DMS53 (cell line): ENCODE results near the gene PRLH.

Experiments
- DNase-seq: peaks from one replicate; lab custom pipeline; 2025; lab: John Stamatoyannopoulos, UW

Gene PRLH, protein sequence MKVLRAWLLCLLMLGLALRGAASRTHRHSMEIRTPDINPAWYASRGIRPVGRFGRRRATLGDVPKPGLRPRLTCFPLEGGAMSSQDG

DNA sequence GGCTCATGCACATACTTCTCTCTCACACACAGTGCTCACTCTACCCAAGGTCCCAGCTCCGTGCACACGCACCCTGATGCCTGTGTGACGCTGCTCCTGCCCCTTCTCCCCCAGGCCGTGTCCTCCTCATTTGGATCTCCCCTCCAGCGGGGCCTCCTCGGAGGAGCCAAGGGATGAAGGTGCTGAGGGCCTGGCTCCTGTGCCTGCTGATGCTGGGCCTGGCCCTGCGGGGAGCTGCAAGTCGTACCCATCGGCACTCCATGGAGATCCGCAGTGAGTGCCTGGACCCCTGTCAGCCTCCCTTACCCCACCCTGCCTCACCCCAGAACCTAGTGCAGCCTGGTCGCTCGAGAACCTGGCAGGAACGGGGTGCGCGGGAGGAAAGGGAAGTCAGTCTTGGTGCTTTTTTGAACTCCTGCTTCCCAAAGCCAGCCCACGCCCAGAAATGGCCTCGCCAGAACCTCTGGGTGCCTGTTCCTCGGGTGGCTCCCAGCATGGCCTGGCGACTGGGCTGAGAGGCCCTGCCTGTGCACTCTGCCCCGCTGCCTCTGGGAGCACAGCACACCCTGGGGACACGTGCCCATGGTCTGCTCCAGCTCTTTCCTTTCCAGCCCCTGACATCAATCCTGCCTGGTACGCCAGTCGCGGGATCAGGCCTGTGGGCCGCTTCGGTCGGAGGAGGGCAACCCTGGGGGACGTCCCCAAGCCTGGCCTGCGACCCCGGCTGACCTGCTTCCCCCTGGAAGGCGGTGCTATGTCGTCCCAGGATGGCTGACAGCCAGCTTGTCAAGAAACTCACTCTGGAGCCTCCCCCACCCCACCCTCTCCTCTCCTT, at the start of gene PRLH:
PRLH (plus strand) TSS at position 174 of the 835 bp plus-strand sequence; CDS start at position 174, 0 bp downstream.
- no peak for DNase-seq

GRCh38 chr2:237517163-237517562, 49.2 kb upstream of the PRLH start:
- no peak for DNase-seq

- DNase-seq = no peak
Measured at GRCh38 chr2:237517990-237518389, 48.4 kb upstream of the PRLH start.

DNA sequence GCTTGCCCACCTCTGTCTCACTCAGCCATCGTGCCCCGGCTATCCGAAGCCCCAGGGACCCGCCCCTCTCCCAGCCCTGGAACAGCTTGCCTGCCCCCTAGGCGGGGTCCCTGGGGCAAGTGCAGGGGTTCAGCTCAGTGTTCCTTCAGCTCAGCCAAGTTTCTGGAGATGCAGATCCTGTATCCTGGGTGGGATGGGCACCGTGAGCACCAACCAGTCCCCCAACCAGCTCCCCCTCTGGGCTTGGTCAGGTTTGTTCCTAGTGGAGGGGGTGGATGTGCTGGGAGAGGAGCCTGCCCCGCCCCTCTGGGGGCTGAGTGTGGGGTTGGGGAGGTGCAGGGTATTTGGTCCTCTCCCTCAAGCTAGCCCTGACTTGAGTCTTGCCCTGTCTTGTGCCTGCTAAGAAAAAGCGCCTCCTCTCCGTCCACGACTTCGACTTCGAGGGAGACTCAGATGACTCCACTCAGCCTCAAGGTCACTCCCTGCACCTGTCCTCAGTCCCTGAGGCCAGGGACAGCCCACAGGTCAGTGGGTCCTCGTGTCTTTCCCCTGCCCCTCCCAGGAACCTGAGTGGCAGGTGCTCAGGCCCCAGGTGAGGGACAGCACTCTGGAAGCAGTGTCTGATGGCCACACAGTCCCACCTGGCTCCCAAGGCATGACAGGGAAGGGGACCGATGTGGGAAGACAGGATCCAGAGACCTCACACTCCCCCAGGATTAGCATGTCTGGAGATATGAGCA, 46.7 kb upstream of the PRLH start:
- DNase-seq = no peak

DNA sequence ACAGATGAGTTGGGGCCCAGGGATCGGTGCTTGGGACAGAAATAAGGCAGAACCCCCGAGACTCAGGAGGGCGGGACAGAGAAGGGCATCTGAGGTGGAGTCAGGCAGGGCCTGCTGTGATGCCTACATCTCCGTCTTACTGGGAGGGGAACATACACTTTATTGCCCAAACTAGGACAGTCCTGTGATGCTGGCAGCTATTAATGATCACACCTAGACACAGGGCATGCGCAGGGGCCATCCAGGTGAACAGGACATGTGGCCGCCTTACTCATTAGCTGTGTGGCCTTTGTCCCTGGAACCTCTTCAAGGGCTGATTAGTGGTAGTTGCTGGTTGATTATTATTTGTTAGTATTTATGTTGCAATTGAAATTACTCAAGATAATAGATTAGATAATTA, 46.1 kb upstream of the PRLH start:
- no peak for DNase-seq

DNA sequence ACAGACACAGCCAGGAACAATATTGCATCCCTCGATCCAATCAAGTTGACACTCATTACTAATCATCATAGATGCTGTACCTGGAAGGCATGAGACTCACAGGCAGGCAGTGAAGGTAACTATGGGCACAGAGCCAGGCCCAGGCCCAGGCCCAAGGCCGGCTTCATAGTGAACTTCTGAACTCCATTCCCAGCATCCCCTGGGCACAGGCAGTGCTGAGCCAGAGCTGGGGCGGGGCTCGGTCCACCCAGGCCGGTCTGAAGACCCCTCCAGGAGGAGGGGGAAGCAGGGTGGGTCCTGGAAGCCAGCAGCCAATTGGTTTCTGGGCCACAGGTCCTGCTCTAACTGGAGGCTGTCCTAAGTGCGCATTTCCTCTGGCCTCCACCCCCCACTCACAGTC, 41.7 kb upstream of the PRLH start:
- no peak for DNase-seq

GRCh38 chr2:237525559-237526157, 40.7 kb upstream of the PRLH start:
- DNase-seq = no peak

DNA sequence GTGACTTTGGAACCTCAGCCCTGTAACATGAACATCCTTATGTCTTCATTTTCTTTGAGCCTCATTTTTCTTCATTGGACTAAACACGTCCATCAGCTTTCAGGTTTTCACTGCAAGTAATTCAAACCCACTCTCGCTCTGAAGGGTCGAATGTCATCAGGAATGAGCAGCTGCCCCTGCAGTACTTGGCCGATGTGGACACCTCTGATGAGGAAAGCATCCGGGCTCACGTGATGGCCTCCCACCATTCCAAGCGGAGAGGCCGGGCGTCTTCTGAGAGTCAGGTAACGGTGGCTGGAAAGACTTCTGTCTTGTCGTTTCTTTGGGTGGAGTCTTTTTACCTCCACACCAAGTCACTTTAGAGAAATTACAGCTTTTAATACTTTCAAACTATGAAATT, 39.1 kb upstream of the PRLH start:
- no peak for DNase-seq

DNA sequence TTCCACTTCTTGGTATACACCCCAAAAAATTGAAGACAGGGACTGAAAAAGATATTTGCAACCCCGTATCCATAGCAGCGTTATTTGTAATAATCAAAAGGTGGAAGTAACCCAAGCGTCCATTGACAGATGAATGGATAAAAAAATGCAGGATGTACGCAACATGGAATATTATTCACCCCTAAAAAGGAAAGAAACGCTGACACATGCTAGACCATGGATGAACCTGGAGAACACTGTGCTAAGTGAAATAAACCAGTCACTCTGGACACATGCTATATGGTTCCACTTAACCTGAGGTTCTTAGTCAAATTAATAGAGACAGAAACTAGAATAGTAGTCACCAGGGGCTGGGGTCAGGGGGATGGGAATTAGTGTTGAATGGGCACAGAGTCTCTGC, 38.6 kb upstream of the PRLH start:
- DNase-seq = no peak

GRCh38 chr2:237529452-237530402, 36.6 kb upstream of the PRLH start:
- no peak for DNase-seq

GRCh38 chr2:237530472-237531433, 35.6 kb upstream of the PRLH start:
- no peak for DNase-seq

DNA sequence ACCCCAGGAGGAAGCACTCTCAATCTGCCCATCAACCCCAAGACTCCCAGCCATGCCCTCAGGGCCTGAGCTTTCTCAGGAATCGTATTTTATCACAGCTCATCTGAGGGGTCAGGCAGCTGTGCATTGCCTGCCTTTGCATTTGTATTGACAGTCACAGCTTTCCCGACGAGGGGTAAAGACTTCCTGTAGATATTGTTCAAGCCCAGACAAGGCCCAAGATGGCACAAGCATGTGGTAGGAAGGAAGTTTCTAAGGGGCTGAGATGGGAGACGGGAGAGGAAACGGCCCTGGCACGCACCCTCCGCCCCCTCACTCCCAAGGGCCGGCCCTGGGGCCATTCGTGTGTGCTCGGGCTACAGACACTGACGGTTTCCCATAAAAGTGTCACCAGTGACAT, 34.2 kb upstream of the PRLH start:
- DNase-seq = no peak

- peak; percentile 68 for DNase-seq
Measured at GRCh38 chr2:237533668-237534161, 32.7 kb upstream of the PRLH start.

- DNase-seq = no peak
Measured at GRCh38 chr2:237534380-237534779, 32.0 kb upstream of the PRLH start.

DNA sequence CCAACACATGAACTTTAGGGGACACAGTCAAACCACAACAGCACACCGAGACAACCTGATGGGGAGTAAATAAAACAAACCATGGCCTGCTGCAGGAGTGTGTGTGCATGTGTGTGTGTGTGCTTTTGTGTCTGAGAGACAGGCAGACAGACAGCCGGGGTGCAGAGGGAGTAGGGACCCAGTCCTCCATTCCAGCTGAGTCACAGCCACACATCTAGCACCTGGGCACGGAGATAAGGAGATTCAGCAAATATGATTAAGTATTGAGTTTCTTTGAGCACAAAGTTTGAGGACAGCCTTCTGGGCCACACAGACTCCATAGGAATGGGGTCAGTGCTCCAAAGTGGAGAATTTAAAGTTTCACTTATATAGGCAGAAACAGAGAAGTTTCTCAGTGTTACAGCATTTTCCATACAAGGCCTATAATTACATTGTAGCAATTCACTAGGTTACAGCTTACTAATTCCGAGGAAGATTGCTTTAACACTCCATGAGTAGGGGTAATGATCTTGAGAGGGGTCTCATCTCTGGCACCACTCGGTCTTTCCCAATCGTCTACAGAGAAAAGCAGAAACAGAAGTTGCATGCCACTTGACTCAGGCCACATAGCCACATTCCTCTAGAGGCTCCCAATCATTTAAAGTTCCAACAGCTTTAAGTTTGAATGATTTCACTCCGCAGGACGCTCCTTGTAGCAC, 30.8 kb upstream of the PRLH start:
- DNase-seq = no peak

GRCh38 chr2:237536083-237536415, 30.3 kb upstream of the PRLH start:
- no peak for DNase-seq

GRCh38 chr2:237536617-237537016, 29.8 kb upstream of the PRLH start:
- no peak for DNase-seq

DNA sequence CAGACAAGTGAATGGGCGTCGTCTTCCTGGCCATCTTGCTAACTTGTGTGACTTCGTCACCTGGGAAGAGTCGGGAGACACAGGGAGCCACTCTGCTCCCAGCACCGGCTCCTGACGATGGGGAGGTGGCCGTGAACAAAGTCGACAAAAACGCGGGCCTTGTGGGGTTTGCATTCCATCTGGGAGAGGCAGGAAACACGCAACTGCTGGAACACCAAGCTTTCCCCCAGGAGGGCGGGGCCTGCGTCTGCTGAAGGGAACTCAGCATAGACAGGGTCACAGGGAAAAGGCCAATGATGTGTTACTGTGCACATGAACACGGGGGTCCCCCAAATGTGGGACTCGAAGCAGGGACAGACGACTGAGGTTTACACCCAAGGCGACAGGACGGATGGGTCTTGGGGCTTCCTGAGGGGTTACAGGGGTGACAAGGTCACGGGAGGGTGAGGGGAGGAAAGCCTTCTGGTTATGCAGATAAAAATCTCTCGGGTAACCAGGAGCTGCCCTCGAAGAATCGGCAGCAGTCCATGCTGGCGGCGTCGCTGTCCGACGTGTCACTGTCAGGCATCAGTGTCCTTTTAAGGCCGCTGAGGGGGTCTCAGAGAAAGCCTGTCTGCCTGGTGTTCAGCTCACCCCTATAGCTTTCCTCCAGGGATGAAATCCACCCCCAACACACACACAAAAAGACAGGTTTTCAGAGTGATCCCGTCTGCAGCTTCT, 28.2 kb upstream of the PRLH start:
- no peak for DNase-seq

DNA sequence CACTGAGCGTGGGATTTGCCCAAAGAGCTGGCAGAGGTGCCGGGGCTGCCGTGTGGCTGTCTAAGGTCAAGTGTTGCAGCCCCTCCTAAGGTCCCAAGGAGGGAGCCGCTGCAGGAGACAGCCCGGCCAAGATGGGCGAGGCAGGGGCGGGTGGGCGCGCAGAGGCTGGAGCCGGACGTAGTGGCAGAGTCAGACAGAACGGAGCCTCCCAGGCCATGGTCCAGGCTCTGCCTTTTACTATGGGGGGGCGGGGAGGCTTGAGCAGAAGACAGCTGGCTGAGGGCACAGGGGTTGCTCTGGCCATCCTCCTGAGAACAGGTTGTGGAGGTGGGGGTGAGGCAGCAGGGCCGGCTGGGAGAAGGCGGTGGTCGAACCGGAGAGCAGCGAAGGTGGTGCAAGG, 27.5 kb upstream of the PRLH start:
- no peak for DNase-seq
